GM13977 (cell line): Measurements from ENCODE around the gene ALG5.
A peak's percentile ranks its signal among the peaks of the same experiment; 100 is the strongest.

ENCODE experiments used
- DNase-seq: peaks from one replicate; pipeline ENCODE4 v3.0.0; 2012; ENCODE audit warnings: low spot score
- CTCF ChIP-seq: IDR thresholded peaks from 2 replicates; pipeline ENCODE4 v1.5.1; 2012; ENCODE audit warnings: mild to moderate bottlenecking, control low read depth; ENCODE audit not compliant: insufficient read depth; ENCODE audit errors: extremely low read depth, missing control alignments
- in situ Hi-C: fragments of 300-500 bp; cut with MboI; formaldehyde crosslinking; loops from one replicate; pipeline ENCODE4 v1.12.0; 2022; ENCODE audit warnings: low sequenced_read_pairs, low pct_unique_long_range_greater_than_20kb, mixed read lengths, inconsistent platforms; ENCODE audit not compliant: unreplicated experiment

ALG5 gene

GRCh38 chr13:36945078-36945477, 54.1 kb downstream of the ALG5 start:
- TF ChIP-seq CTCF: no peak
- in situ Hi-C loops: no loop called here
- DNase-seq: no peak

GRCh38 chr13:36925603-36926002, 73.5 kb downstream of the ALG5 start:
- in situ Hi-C loops: no loop called here
- DNase-seq: no peak
- TF ChIP-seq CTCF: no peak

GRCh38 chr13:36924001-36924400, 75.1 kb downstream of the ALG5 start:
- in situ Hi-C loops: no loop called here
- no peak for TF ChIP-seq CTCF
- DNase-seq: no peak

GRCh38 chr13:36921631-36922301, 77.4 kb downstream of the ALG5 start:
- in situ Hi-C loops: no loop called here
- TF ChIP-seq CTCF: no peak
- no peak for DNase-seq

- no peak for TF ChIP-seq CTCF
- DNase-seq: no peak
- in situ Hi-C loops: no loop called here
Measured at GRCh38 chr13:36920616-36921185, 78.4 kb downstream of the ALG5 start.

DNA sequence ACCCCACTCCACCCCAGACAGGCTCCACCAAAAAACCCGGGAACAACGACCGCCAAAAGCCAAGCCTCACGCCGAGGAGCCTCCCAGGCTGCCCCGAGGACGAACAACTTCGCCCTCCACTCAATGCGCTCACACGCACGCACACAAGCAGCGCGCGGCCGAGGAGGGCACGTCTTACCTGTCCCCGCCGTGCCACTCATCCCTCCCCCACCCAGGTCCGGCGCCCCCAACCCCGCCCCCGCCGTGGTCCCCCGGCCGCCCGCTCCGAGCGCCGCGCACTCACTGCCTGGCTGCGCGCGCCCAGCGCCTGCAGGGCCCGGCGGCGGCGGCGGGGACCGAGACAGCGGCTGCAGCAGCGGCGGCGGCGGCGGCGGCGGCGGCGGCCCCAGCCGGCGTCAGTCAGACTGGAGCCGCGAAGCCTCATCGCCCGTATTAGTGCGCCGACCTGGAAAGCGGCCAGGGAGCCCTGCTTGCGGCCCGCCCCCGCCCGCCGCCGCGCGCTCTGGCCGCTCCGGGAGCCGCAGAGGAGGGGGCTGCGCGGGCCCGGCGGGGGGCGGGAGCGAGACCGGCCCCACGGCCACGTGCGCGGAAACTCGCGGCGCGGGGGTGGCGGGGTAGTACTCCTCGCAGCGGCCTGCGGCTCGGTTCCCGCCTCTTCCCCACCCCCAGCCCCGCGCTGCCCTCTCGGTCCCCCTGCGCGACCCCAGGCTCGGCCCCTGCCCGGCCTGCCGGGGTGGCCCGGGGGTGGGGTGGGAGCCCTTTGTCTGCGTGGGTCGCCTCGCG, 79.1 kb downstream of the ALG5 start, which contains the start of gene SMAD9:
SMAD9 (minus strand) TSS at position 406 of the 783 bp plus-strand sequence. CDS start 40,549 bp downstream, outside the sequence.
- in situ Hi-C loops: no loop called here
- peak; percentile 71 for DNase-seq
- TF ChIP-seq CTCF: no peak
